PFSK-1 (cell line): ENCODE results near the gene CDK19.

Experiments used
- POLR2AphosphoS5 ChIP-seq: IDR thresholded peaks from 2 replicates; pipeline ENCODE4 v1.6.1; 2012; ENCODE audit warnings: low read depth, mild to moderate bottlenecking, control low read depth, low read length, moderate library complexity
- REST ChIP-seq, 2 experiments: IDR thresholded peaks; 2 replicates each; pipeline versions ENCODE4 v1.6.1 to v1.8.0; 2011 to 2012; ENCODE audit warnings: low read depth in 2 of 2, low read length in 2 of 2, control low read depth in 1 of 2, inconsistent platforms in 1 of 2, mild to moderate bottlenecking in 1 of 2, moderate library complexity in 1 of 2; ENCODE audit not compliant: insufficient read depth in 1 of 2
- TAF1 ChIP-seq: IDR thresholded peaks from 2 replicates; pipeline ENCODE4 v1.6.1; 2012; ENCODE audit warnings: low read length, control low read depth, borderline replicate concordance; ENCODE audit not compliant: insufficient read depth

GRCh38 chr6:110723017-110723416, 92.3 kb downstream of the CDK19 start:
- TF ChIP-seq REST (IDR thresholded peaks at IDR 0.05; ENCODE audit: insufficient read depth in 1 of 2, low read depth in 2 of 2, low read length in 2 of 2) (no peak), POLR2AphosphoS5 (no peak), TAF1 (no peak)
